HG03196 (cell line): Measurements from ENCODE around the gene NDUFAB1.
"Not testable (repeated sequence)": the region's sequence is repeated elsewhere in the genome, so short reads cannot be mapped to it uniquely, and the experiment has no call there.

Experiments
- ATAC-seq: cut with Tn5 transposase; IDR thresholded peaks from one replicate; pipeline ENCODE4 v1.9.1; 2021; ENCODE audit not compliant: unreplicated experiment

NDUFAB1 gene

DNA sequence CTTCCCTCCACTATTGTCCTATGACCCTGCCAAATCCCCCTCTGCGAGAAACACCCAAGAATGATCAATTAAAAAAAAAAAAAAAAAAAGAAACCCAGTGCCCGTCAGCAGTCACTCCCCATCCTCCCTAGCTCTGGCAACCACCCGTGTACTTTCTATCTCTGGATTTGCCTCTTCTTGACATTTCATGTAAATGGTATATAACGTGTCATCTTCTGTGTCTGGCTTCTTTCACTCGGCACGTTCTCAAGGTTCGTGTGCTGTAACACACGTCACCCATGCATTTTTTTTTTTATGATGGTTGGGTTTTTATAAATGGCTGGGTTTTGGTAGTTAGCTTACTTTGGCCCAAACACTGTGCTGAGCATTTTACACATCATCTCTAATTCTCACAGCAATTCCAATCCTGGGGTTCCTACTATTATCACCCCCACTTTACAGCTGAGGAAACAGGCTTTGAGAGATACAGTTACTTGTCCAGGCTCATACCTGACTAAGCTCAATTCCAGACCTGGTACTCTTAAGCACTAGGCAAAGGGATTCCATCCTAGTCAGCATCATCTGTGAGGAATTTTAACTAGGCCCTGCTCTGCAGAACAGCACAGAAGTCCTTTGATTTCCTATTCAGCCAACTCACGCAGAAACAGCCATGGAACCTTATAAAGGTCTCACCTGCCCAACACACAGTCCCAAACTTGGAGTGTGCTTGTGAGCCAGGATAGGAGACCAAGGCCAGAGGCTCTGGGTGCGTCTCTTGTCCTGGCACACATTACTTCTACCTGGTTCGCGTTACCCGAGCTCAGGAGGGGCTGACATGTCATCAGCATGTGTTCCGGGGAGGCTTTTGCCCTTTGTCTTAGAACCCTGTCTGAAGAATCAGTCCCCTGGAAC lies 11.7 kb downstream of the NDUFAB1 start:
- no peak for ATAC-seq

DNA sequence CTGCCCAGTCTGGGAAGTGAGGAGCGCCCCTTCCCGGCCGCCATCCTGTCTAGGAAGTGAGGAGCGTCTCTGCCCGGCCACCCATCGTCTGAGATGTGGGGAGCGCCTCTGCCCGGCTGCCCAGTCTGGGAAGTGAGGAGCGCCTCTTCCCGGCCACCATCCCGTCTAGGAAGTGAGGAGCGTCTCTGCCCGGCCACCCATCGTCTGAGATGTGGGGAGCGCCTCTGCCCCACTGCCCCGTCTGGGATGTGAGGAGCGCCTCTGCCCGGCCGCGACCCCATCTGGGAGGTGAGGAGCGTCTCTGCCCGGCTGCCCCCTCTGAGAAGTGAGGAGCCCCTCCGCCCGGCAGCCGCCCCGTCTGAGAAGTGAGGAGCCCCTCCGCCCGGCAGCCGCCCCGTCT lies 12.8 kb downstream of the NDUFAB1 start:
- ATAC-seq = not testable (repeated sequence)

DNA sequence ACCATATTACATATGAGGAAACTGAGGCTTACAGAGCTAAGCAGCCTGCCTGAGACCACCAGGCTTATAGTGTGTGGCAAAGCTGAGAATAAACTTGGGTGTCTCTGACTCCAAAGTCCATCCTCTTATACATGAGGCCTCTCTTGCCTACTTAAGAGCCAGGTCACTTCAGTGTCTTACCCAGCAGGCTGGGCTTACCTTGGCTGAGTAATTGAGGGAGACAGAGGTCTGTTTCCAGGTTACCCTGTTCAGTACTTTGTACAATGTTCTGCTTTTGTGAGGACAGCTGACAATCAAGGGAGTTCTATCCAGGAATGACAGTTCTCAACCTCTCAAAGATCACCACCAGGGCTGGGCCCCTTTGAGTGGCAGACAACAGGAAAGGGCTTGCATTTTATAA lies 14.4 kb downstream of the NDUFAB1 start:
- ATAC-seq = no peak

DNA sequence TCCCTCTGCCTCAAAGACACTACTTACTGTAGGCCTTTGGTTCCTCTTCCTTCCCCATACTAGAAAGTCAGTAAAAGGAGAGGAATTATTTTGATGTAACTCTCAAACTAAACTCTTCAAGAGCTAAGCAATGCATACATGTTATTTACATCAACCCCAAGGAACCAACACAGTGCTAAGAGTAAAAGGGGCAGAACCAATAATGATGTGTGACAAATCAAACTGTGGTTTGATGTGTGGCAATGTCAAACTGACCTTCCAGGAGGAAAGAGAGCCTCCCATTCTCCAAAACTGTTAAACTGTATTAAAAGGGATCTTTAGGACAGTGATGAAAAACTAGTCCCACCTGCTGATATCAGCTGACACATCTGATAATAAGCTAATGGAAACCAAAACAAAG lies 15.7 kb downstream of the NDUFAB1 start:
- ATAC-seq = no peak

DNA sequence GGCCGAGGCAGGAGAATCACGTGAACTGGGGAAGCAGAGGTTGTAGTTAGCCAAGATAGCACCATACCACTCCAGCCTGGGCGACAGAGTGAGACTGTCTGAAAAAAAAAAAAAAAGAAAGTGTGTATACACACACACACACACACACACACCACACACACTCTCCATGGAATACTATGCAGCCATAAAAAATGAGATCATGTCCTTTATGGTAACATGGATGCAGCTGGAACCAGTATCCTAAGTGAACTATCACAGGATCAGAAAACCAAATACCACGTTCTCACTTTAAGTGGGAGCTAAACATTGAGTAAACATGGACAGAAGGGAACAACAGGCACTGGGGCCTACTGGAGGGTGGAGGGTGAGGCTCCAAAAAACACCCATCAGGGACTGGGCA lies 16.7 kb downstream of the NDUFAB1 start:
- no peak for ATAC-seq

DNA sequence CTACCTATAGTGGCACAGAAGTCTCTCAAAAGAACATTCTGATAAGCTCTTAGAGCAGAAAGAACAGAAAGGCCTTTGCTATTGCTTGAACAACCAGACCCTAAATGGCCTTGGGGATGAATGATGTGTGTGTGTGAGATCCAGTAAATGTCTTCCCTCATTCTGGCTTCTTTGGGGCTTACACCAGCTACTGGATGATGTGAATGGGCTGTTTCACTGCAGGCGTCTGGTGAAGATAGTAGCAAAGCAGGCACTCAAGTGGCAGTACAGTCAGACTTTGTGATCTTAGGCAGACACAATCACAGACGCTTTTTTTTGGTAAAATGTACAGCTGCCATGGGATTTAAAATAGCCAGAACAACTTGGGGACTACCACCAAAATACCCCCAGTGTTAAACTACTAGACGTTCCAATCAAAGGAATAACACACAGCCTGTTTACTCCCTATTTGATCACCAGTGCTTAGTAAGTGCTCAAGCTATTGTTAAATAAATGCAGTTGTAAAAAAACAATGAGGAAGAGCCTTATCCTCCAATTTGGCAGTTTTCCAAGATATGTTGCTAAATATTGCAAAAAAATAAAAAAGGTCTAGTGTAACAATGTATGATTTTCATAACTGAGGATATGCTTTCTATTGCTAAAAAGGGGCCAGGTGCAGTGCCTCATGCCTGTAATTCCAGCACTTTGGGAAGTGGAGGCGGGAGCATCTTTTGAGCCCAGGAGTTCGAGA lies 17.9 kb downstream of the NDUFAB1 start:
- no peak for ATAC-seq

DNA sequence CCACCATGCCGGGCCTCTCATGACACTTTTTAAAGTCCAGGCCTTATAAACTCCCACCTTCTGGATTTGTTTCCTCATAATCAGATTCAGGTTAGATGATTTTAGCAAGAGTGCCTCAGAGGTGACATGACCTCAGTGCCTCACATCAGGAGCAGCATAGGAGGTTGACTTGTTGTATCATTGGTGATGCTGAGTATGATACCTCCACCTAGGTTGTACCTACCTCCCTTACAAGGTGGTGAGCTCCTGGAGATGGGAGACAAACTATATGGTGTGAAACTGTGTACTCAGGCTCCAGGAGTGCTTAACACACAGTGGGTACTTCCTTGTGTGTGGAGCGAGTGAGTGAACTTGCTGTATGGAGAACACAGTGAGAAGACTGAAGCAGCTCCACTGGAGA lies 18.6 kb downstream of the NDUFAB1 start:
- ATAC-seq = no peak

DNA sequence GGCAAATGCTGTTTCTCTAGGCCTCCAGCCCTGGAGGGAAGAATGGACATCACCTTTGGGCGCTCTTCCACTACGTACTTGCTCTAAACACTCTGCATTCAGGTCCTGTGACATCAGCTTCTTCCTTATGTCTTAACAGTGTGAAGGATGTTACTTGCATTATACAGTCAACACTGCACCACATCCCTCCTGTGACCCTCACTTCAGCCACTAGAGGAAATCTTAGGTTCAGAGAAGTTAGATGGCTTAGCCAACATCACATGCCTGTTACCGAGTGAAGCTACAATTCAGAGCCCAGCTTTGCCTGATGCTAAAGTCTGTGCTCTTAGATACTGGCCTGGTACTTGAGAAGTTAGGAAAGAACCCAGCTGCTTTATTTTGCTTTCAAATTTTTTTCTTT lies 20.3 kb downstream of the NDUFAB1 start:
- no peak for ATAC-seq

DNA sequence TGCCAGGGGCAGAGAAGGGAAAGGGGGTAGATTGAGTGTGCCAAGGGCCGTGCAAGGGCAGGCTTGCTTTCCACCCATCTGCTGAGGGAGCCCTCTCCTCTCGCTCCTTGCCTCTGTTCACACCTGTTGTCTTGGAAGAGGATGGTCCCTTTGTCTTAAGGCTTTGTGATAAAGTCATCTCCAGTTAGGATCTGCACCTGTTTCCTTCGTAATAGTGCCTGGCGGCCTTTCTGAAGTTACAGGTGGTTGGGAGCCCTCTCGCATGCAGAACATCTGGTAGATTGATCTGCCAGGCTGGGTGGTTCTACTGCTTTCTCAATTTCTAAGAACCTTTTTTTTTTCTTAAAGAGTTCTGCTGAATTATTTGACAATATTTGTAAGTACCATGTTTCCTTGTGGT lies 22.3 kb downstream of the NDUFAB1 start:
- no peak for ATAC-seq

DNA sequence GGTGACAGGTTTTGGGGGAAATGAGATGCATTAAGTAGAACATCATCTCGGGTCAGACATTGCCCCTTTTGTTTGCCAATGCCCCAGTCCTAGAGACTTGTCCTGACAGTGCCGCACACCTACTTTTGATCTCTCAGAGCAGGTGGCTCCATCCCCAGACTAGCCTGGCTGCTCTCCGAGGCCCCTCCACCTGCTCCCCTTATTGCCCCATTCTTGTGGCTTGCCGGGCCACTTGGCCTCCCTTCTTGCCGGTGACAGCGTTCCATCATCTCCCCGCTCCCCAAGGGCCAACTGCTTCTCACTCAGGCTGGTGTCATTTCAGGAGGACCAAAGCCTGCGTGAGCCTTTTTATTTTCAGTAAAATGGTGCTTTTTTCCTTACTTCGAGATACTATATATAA lies 23.7 kb downstream of the NDUFAB1 start:
- no peak for ATAC-seq

DNA sequence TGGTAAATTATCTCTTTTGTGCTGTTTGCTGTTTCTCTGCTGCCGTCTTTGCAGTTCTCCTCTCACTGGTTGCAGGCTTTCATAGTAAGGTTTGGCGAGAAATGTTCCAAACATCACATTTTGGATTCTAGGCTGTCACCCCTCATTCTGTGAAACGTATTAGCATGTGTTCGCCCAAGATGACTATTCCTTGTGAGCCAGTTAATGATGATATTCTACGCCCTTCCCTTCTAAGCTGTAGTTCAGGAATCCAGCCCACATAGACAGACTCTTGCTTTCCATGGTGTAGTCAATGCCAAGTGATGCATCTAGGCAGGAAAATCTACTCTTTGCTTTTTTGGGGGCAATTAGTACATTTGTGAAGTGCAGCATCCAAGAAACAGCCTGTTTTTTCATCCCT lies 24.2 kb downstream of the NDUFAB1 start:
- no peak for ATAC-seq

DNA sequence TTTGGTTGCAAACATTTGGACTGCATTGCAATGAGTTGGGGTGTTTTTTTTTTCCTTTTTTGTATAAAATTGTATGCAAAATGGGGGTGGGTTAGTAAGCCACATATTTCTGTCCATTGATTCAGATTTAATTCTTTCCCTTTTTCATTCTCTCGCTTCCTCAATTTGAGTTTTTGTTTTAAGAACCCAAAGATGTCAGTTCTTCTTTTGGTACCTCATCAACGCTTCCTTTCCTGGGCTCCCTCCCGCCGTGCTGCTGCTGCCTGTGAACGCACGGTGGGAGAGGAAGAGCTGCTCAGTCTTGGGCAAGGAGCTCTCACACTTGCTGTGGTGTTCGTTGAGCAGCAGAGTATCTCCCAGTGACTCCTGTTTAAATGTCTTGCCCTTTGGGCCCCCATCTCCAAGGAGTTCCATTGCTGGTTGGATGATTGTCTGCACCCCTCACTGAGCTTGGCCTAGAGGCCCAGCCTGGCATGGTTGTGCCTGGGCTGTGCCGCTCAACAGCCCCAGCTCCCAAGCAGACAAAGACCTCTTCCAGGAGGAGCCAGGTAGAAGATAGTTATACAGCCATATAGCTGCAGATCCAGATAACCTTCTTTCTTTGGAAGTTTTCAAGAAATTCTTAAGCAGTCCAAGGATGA lies 25.0 kb downstream of the NDUFAB1 start:
- ATAC-seq = no peak

DNA sequence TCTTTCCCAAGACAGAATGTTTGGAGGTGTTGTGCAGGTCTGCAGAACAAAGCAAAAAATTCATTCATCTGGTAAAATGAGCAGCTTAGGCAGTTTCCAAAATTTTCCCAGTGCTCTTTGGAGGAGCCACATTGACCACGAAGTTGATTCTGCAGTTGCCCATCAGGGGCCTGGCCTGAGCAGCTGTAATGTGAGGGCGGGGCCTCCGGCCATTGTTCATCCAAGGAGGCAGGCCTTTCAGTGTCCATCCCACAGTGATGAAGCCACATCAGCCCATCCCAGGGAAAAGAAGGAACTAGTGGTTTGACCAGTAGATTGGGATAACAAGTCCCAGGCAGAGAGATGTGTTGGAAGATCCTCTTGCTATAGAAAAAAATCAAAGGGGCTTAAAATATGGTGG lies 28.5 kb downstream of the NDUFAB1 start:
- no peak for ATAC-seq

DNA sequence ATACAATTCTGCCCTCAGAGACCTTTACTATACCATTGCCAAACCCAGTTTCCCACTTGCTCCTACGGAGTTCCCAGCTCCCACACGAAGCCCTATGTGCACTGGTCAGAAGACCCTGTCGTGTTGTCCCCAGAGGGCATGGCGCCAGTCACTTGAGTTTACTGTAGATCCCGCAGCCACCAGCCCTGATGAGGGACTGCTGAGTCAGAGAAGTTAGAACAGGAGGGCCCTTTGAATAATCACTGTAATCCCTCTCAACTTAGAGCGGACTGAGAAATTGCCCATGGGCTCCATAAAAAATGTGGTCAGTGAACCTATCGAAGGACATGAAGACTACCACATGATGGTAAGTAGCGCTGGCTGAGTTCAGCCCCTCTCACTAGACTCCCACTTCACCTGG lies 29.4 kb downstream of the NDUFAB1 start:
- no peak for ATAC-seq

DNA sequence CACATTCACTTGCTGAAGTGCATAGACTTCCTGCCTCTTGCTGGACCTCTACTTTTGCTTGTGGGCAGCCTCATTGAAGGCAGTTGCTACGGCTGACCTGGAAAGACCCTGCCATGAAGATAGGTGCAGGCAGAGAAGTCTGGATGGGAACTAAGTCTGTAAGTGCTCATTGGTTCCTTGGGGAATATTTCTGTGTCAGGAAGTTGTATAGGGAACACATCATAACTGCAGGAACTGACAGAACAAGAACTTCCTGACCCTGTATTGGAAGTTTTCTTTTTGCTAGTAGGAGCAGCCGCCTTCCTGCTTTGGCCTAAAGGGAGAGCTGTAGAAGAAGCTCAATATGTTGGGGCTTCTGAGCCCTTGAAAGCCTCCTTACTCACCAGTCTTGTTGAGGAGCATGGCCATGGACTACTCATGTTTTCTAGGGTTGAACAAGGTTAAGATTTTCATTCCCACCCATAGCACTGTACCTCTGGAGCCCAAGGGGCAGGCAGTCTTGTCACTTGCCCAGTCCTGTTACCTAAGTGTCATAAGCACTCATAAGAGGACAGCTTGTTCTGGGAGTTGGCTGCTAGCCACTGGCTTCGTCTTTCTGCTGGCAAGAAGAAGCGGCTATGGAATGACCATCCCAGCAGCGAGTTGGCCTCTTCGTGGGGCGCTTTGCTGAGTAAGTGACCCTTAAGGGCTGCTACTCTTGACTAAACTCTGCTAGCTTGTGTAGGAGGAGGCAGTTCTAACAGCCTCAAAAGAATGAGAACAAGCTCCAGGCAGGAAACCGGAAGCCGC lies 31.3 kb downstream of the NDUFAB1 start:
- ATAC-seq = no peak

DNA sequence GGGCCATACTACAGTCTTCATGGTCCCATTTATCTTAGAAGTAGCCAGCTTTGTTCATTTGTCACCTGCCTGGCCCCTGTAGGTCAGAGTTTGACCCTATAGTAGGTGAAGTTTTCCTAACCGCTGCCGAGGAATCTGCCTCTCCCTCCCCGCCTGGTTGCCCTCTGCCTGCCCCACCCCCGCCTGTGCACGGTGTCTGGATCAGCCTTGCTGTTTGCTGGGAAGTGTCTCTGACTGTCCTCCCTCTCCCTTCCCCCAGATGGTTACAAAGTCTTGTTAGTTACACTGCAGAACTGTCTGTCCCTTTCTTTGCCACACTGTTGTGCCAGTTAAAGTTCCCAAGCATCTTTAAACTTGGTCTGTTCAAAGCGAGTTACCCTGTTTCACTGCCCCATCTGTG lies 32.9 kb downstream of the NDUFAB1 start:
- no peak for ATAC-seq

DNA sequence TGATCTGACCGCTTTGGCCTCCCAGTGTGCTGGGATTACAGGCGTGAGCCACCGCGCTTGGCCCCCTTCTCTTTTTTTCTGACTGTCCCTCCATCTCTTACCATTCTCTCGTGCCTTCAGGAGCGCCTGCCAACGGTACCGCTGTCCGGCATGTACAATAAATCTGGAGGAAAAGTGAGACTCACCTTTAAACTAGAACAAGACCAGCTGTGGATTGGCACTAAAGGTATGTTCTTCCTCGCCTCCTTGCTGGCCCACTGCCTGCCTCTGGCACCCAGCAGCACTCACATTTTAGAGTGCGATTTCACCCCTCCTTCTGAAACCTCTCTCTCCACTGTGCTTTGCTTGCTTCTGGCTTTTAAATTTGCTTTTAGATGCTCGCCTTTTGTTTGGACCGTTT lies 33.6 kb downstream of the NDUFAB1 start:
- ATAC-seq = no peak

DNA sequence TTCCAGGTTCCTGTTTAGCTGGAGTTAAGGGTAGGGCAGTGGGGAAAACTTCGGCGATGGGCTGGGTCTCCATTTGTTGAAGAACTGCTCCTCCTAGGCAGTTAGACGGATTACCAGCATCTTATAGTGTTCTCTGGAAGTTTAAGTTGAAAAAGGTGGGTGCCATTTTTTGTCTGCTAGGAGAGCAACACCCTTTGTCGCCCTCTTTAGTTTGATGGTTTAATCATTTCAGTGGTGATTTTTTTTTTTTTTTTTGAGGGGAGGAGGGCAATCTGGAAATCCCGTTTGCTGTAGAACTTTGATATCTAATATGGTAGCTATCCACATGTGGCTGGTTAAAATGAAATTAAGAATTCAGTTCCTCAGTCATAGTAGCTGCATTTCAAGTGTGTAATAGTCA lies 34.5 kb downstream of the NDUFAB1 start:
- no peak for ATAC-seq

DNA sequence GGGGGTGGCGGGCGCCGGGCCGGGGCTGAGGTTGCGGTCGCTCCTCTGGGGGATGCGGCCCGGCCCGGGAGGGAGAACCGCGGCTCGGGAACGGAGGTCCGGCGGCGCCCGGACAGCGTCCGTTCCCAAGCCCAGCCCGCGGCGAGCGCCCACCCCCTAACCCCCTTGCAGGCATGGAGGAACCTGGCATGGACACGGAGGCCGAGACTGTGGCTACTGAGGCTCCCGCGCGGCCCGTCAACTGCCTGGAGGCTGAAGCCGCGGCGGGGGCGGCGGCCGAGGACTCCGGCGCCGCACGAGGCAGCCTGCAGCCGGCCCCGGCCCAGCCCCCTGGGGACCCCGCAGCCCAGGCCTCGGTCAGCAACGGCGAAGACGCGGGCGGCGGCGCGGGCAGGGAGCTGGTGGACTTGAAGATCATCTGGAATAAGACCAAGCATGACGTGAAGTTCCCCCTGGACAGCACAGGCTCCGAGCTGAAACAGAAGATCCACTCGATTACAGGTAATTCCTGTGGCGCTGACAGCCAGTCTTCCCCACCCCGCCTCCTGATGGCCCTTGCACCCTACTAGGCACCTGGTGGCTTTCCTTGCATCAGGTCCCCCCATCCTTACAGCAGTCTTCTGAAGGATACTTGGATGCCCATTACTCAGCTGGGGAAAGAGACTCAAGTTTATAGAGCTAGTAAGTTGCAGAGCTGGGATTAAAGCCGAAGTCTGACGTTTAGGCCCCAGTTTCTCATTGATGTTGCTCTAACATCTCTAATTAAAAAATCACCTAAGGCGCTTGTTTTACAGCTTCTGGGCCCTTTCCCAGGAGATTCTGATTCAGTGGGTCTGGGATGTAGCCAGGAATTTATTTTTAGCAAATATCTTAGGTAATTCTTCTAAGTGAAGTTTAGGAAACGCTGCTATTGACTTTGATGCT lies 38.1 kb downstream of the NDUFAB1 start:
- ATAC-seq = peak; percentile 7
